HL-60 (cell line): ENCODE measurements around the gene HINT2.

ENCODE experiments used
- DNase-seq, 2 experiments: peaks; one replicate each; pipeline ENCODE4 v3.0.0-alpha.2; 2010 to 2020; ENCODE audit warnings: low read depth in 1 of 2, low spot score in 1 of 2
- H3K27ac ChIP-seq: fragments of 250-450 bp; sonication (Bioruptor Pico); replicated peaks from 2 replicates; pipeline ENCODE4 v1.5.1; 2020; ENCODE audit warnings: mild to moderate bottlenecking, moderate library complexity
- H3K27me3 ChIP-seq: fragments of 250-450 bp; sonication (Bioruptor Pico); 2 replicates; pipeline ENCODE4 v1.5.1; 2021; ENCODE audit warnings: mild to moderate bottlenecking, moderate library complexity; ENCODE audit not compliant: insufficient read depth, poor library complexity, severe bottlenecking
- H3K4me3 ChIP-seq: replicated peaks from 2 replicates; pipeline ENCODE4 v1.5.1; 2011; ENCODE audit warnings: mild to moderate bottlenecking, control low read depth, low read length; ENCODE audit not compliant: insufficient read depth
- CTCF ChIP-seq: IDR thresholded peaks from one replicate; pipeline ENCODE4 v1.5.1; 2011; ENCODE audit warnings: low read length, control low read depth, inconsistent platforms; ENCODE audit not compliant: insufficient read depth
- GABPA ChIP-seq: IDR thresholded peaks from 2 replicates; pipeline ENCODE4 v1.6.1; 2012; ENCODE audit warnings: low read depth
- POLR2AphosphoS5 ChIP-seq: IDR thresholded peaks from 2 replicates; pipeline ENCODE4 v1.6.1; 2012; ENCODE audit warnings: low read depth
- REST ChIP-seq: IDR thresholded peaks from 2 replicates; pipeline ENCODE4 v1.6.1; 2012; ENCODE audit warnings: low read depth; ENCODE audit not compliant: insufficient replicate concordance
- SPI1 ChIP-seq: IDR thresholded peaks from 2 replicates; pipeline ENCODE4 v1.6.1; 2012; ENCODE audit warnings: low read depth, mild to moderate bottlenecking, borderline replicate concordance

The HINT2 gene

GRCh38 chr9:35789541-35789940, 25.3 kb downstream of the HINT2 start:
- no peak for TF ChIP-seq REST
- no peak for TF ChIP-seq SPI1
- no peak for TF ChIP-seq GABPA
- TF ChIP-seq CTCF: no peak
- no peak for TF ChIP-seq POLR2AphosphoS5
- DNase-seq: no peak
- H3K4me3 ChIP-seq: no peak overlapping the region
- no peak overlapping the region for H3K27ac ChIP-seq
- no peaks in the 10 kb centered on the region for H3K27me3 ChIP-seq

- TF ChIP-seq REST (no peak), POLR2AphosphoS5 (no peak), GABPA (no peak), CTCF (no peak), SPI1 (no peak)
- DNase-seq: no peak
- H3K27me3 ChIP-seq: no peaks in the 10 kb centered on the region
- H3K4me3 ChIP-seq: no peak overlapping the region
- no peak overlapping the region for H3K27ac ChIP-seq
Measured at GRCh38 chr9:35783418-35783817, 31.4 kb downstream of the HINT2 start.

GRCh38 chr9:35781066-35781465, 33.8 kb downstream of the HINT2 start:
- Histone ChIP-seq H3K27me3 (no peaks in the 10 kb centered on the region), H3K4me3 (no peak overlapping the region), H3K27ac (no peak overlapping the region)
- DNase-seq: no peak
- TF ChIP-seq POLR2AphosphoS5 (no peak), SPI1 (no peak), GABPA (no peak), CTCF (no peak), REST (no peak)
